NCI-H2227 (cell line): ENCODE results near the gene WDR89.
"Not testable (repeated sequence)": the region's sequence is repeated elsewhere in the genome, so short reads cannot be mapped to it uniquely, and the experiment has no call there.

Experiments used
- DNase-seq: peaks from one replicate; lab custom pipeline; 2025; ENCODE audit not compliant: unreplicated experiment; lab: John Stamatoyannopoulos, UW

WDR89 gene

GRCh38 chr14:63654346-63654745 lies 12.7 kb upstream of the WDR89 start:
- no peak for DNase-seq

DNA sequence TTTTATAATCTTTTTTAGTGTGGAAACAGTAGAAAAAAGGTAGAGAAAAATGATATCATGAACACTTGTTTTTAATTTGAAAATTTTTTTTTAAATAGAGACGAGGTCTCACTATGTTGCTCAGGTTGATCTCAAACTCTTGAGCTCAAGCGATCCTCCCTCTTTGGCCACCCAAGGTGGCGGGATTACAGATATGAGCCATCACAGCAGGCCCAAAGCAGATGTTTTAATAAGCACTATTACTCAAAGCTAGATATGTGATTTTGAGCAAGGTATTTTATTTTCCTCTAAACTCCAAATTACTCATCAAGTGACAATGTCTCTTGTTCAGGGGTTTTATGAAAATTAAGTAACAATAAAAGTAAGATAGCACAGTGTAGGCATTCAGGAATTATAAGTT lies 10.7 kb upstream of the WDR89 start:
- no peak for DNase-seq

DNA sequence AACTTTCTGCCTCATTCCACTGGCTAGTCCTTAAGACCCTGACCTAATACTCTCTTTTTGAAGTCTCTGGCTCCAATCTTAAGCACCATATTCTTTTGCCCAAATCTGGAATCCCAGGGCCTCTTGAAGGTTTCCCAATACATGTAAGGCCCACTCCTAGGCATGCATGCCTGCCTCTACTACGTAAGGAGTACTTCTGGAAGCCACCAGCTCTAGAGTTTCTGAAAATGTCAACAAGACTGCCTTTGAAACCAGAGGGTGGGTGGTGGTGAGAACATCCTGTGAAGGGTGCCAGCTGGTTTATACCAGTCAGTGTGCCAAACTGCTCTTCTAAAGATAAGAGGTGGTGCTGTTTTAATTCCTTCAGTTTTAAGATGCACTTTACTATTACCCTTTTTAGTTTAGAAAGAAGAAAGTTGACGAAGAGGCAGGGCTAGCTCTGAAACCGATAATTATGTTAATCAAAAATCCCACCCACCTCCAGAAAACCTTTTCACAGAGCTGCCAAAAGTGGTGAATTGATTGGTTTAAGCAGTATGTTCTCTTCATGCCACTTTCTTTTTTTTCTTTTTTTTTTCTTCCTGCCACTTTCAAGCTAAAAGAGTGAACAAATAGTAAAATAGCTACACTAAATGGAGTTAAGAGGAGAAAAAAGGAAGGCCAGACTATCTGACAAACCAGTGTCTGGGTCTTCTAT lies 8.7 kb upstream of the WDR89 start:
- no peak for DNase-seq

GRCh38 chr14:63647696-63648410 lies 6.2 kb upstream of the WDR89 start:
- DNase-seq, result no peak

DNA sequence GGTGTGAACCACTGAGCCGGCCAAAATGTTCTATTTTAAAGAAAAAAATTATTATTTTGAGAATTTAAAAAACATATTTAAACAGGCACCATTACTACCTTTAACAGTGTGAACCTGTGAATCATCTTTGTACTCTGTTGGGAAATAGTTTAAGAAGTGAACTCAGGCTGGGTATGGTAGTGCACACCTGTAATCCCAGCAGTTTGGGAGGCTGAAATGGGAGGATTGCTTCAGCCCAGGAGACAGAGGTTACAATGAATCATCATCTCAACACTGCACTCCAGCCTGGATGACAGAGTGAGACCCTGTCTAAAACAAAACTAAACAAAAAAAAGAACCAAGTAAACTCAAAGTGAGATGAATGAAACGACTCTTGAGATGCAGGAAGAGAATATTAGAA lies 3.1 kb upstream of the WDR89 start:
- no peak for DNase-seq

- DNase-seq, result peak; percentile 6
Measured at GRCh38 chr14:63642656-63643382, 1.1 kb upstream of the WDR89 start.

DNA sequence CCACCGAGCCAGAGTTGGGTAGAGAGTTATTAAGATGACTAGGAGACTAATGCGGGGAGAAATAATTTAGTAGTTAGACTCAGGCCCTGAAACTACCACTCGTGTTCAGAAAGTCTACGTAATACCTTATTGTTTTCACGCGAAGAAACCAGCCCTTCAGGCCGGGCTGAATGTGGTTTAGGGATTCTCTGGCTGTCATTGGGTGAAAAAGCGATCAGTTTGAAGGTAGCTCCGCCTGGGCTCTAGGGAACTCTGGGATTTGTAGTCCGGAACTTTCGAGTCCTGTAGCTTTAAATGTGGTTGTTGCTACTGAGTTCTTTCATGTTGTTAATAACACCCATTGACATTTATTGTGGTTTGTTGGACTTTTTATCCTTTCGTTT lies 549 bp upstream of the WDR89 start:
- DNase-seq, result peak; percentile 91

GRCh38 chr14:63638493-63638892 lies 3.2 kb downstream of the WDR89 start:
- DNase-seq, result no peak

GRCh38 chr14:63636094-63636635 lies 5.5 kb downstream of the WDR89 start:
- not testable (repeated sequence) for DNase-seq

DNA sequence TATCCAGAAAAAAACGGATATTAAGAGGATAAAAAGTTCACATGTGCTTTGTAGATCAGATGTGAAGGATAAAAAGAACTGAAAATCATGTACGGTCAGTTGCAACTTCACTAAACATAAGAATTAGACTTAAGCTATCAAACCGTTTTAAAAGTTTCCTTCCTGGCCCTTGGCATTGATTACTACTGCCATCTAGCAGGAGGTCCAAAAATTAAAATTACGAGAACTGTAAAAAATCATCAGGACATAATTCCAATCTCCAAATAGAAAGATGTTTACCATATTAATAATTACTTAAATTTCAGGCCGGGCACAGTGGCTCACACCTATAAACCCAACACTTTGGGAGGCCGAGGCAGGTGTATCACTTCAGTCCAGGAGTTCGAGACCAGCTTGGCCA lies 7.9 kb downstream of the WDR89 start:
- DNase-seq, result no peak

GRCh38 chr14:63632932-63633514 lies 8.6 kb downstream of the WDR89 start:
- DNase-seq, result peak; percentile 30

DNA sequence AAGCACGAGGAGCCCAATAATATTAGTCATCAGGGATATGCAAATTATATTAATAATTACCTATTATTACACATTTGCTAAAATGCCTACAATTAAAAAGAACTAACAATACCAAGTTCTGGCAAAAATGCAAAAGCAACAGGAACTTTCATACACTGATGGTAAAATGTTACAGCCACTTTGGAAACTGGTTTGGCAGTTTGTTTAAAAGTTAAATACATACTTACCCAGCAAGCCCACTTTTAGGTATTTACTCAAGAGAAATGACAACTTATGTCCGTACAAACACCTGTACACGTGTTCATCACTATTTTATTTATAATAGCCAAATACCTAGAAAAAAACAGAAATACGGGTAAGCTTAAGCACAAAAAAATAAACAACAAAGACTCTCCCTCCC lies 17.0 kb downstream of the WDR89 start:
- no peak for DNase-seq

DNA sequence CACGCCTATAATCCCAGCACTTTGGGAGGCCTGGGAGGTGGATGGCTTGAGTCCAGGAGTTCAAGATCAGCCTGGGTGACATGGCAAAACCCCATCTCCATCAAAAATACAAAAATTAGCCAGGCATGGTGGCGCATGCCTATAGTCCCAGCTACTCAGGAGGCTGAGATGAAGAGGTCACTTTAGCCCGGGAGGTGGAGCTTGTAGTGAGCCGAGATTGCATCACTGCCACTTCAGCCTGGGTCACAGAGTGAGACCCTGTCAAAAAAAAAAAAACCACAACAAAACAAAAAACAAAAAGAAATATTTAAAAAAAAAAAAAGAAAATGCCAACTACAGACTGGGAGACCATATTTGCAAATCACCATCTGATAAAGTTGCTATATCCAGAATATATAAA lies 17.5 kb downstream of the WDR89 start:
- no peak for DNase-seq

- DNase-seq, result not testable (repeated sequence)
Measured at GRCh38 chr14:63621975-63622374, 19.7 kb downstream of the WDR89 start.

- no peak for DNase-seq
Measured at GRCh38 chr14:63616015-63616414, 25.7 kb downstream of the WDR89 start.

DNA sequence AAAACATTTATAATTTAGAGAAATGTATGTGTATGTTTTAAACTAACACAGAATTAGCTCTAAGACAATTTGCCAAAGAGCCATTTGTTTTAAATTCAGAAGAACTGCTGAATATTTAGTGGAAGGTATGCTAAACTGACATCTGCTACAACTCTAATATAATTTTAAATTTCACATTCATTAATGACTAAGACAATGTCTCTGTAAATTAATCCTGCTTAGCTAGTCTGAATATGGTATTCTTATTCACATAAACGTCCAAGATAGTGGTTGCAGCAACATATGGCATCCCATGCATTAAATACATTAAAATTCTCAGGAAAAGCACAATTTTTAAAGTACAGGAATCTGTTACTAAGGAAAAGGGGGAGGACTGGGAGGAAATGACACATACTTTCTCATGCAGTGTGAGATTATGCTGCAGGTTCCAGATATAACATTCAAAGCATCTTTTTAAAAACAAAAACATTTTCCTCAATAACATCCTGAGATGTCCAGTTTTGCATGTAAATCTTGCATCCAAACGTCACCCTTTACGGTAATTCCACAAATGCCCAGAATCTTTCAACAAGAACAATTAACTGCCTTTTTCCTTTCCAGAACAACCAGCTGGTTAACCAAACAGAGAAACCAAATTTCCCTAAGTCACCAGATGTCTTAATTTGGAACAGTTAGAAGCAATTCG lies 26.9 kb downstream of the WDR89 start:
- no peak for DNase-seq

- no peak for DNase-seq
Measured at GRCh38 chr14:63611078-63611477, 30.6 kb downstream of the WDR89 start.

GRCh38 chr14:63605041-63605532 lies 36.6 kb downstream of the WDR89 start:
- DNase-seq, result no peak

GRCh38 chr14:63604626-63605025 lies 37.0 kb downstream of the WDR89 start:
- no peak for DNase-seq

DNA sequence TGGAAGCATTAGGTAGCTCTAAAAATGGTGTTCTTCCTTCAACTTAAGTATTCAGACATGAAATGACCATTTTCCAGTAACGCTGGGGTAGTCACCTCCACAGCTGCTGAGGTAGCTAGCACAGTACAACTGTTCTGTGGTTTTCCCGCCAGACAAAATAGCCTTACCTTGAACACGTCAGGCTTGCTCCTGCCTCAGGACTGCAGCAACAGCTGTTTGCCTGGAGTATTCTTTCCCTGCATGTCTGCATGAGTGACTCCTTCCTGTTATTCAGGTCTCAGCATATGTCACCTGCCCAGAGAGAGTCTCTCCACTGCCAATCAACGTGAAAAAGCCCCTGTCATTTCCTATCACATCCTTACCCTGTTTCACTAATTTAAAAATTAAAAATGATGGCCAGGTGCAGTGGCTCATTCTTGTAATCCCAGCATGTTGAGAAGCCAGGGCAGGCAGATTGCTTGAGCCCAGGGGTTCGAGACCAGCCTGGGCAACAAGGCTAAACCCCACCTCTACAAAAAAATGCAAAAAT lies 37.9 kb downstream of the WDR89 start:
- no peak for DNase-seq
